IMR-90 (cell line): ENCODE results near the gene DCAF17. TPM values are rescaled to one million over a fixed set of nuclear protein-coding genes. Genes with fewer than 3 reads are reported as not detected.

Experiments used
- ATAC-seq: fragments of 200-7000 bp; cut with Tn5 transposase; 2 replicates; pipeline ENCODE4 v1.9.1; 2020; ENCODE audit warnings: low read depth, mild to moderate bottlenecking, moderate library complexity
- BruUV-seq: library from RNA; stranded (reverse); fragments of 400-500 nt; replicated peaks from 2 replicates; lab custom pipeline; 2021; lab: Mats Ljungman, UMichigan
- CTCF ChIA-PET: fragments of 300-600 bp; formaldehyde crosslinking; extraction: SDS; loops from one replicate; lab custom pipeline; 2021; ENCODE audit warnings: antibody characterized with exemption; lab: Yijun Ruan, JAX
- POLR2A ChIA-PET: fragments of 300-600 bp; sonication (Branson Sonifier 250); formaldehyde crosslinking; loops from one replicate; lab custom pipeline; 2022; ENCODE audit warnings: antibody characterized with exemption; ENCODE audit not compliant: unreplicated experiment; lab: Charles Lee
- DNase-seq: peaks from one replicate; pipeline ENCODE4 v3.0.0; 2013
- H2AFZ ChIP-seq: replicated peaks from 2 replicates; pipeline ENCODE3; 2013; ENCODE audit warnings: low read length, mild to moderate bottlenecking; ENCODE audit not compliant: poor library complexity
- H2AK5ac ChIP-seq: 2 replicates; pipeline ENCODE4 v1.6.1; 2013; ENCODE audit warnings: low read depth, low read length, inconsistent platforms
- H2AK9ac ChIP-seq: replicated peaks from 2 replicates; pipeline ENCODE3; 2013; ENCODE audit warnings: mild to moderate bottlenecking, low read depth, low read length, moderate library complexity; ENCODE audit not compliant: poor library complexity
- H2BK120ac ChIP-seq: 2 replicates; pipeline ENCODE4 v1.6.1; 2013; ENCODE audit warnings: low read depth, low read length, inconsistent platforms
- H2BK15ac ChIP-seq: 3 replicates; pipeline ENCODE4 v1.6.1; 2013; ENCODE audit warnings: low read depth, low read length, inconsistent platforms
- H2BK20ac ChIP-seq: 2 replicates; pipeline ENCODE4 v1.6.1; 2013; ENCODE audit warnings: low read depth, mild to moderate bottlenecking, inconsistent platforms, low read length, moderate library complexity
- H2BK5ac ChIP-seq: 2 replicates; pipeline ENCODE4 v1.6.1; 2013; ENCODE audit warnings: mild to moderate bottlenecking, low read depth, low read length, inconsistent platforms; ENCODE audit not compliant: poor library complexity, severe bottlenecking
- H3K14ac ChIP-seq: replicated peaks from 2 replicates; pipeline ENCODE4 v1.6.1; 2013; ENCODE audit warnings: low read depth, low read length, inconsistent platforms
- H3K18ac ChIP-seq: 2 replicates; pipeline ENCODE4 v1.6.1; 2013; ENCODE audit warnings: low read depth, low read length, control low read depth
- H3K23ac ChIP-seq: 2 replicates; pipeline ENCODE4 v1.6.1; 2013; ENCODE audit warnings: low read depth, low read length, inconsistent platforms
- H3K27ac ChIP-seq: 2 replicates; pipeline ENCODE4 v1.5.1; 2013; ENCODE audit warnings: mild to moderate bottlenecking, control low read depth, low read length; ENCODE audit not compliant: insufficient read depth
- H3K27me3 ChIP-seq: 2 replicates; pipeline ENCODE4 v1.6.1; 2013; ENCODE audit warnings: low read length; ENCODE audit not compliant: control insufficient read depth, insufficient read depth
- H3K36me3 ChIP-seq: 2 replicates; pipeline ENCODE4 v1.6.1; 2013; ENCODE audit warnings: low read length, mixed read lengths; ENCODE audit not compliant: control insufficient read depth, insufficient read depth
- H3K4ac ChIP-seq: 2 replicates; pipeline ENCODE4 v1.6.1; 2013; ENCODE audit warnings: low read depth, low read length, inconsistent platforms
- H3K4me1 ChIP-seq: 2 replicates; pipeline ENCODE4 v1.6.1; 2013; ENCODE audit warnings: low read length, mixed read lengths; ENCODE audit not compliant: control insufficient read depth, insufficient read depth
- H3K4me2 ChIP-seq: 2 replicates; pipeline ENCODE4 v1.6.1; 2013; ENCODE audit warnings: low read depth, mild to moderate bottlenecking, control low read depth, low read length, moderate library complexity
- H3K4me3 ChIP-seq: 2 replicates; pipeline ENCODE4 v1.5.1; 2013; ENCODE audit warnings: low read depth, mild to moderate bottlenecking, control low read depth, low read length, moderate library complexity; ENCODE audit not compliant: insufficient read depth
- H3K56ac ChIP-seq: 2 replicates; pipeline ENCODE4 v1.6.1; 2013; ENCODE audit warnings: low read length, inconsistent platforms; ENCODE audit not compliant: insufficient read depth; ENCODE audit errors: extremely low read depth
- H3K79me1 ChIP-seq, 2 experiments: 2 replicates each; pipeline ENCODE4 v1.6.1; 2013; ENCODE audit warnings: low read length in 2 of 2, inconsistent platforms in 1 of 2, low read depth in 1 of 2
- H3K9ac ChIP-seq: 2 replicates; pipeline ENCODE4 v1.6.1; 2013; ENCODE audit warnings: low read depth, low read length, control low read depth
- H3K9me1 ChIP-seq: 2 replicates; pipeline ENCODE4 v1.6.1; 2013; ENCODE audit warnings: low read length, inconsistent platforms; ENCODE audit not compliant: insufficient read depth
- H3K9me3 ChIP-seq: 2 replicates; pipeline ENCODE4 v1.6.1; 2013; ENCODE audit warnings: low read length; ENCODE audit not compliant: control insufficient read depth, insufficient read depth
- H4K20me1 ChIP-seq: 2 replicates; pipeline ENCODE4 v1.6.1; 2013; ENCODE audit warnings: low read length, inconsistent platforms; ENCODE audit not compliant: insufficient read depth
- H4K5ac ChIP-seq: 2 replicates; pipeline ENCODE4 v1.6.1; 2013; ENCODE audit warnings: mild to moderate bottlenecking, low read depth, low read length, control low read depth
- H4K8ac ChIP-seq, 2 experiments: 2 replicates each; pipeline ENCODE4 v1.6.1; 2013; ENCODE audit warnings: low read depth in 2 of 2, low read length in 2 of 2, control low read depth in 1 of 2, inconsistent platforms in 1 of 2
- H4K91ac ChIP-seq: 2 replicates; pipeline ENCODE4 v1.6.1; 2013; ENCODE audit warnings: low read depth, low read length, inconsistent platforms; ENCODE audit not compliant: insufficient read depth
- BHLHE40 ChIP-seq: fragments of 150-350 bp; IDR thresholded peaks from 2 replicates; pipeline ENCODE4 v1.6.1; 2016; ENCODE audit warnings: mild to moderate bottlenecking, low read depth, low read length
- CEBPB ChIP-seq: IDR thresholded peaks from 2 replicates; pipeline ENCODE4 v1.6.1; 2012; ENCODE audit warnings: low read depth, low read length, improper control_type of control experiment
- CHD1 ChIP-seq: IDR thresholded peaks from 2 replicates; pipeline ENCODE4 v1.6.1; 2012; ENCODE audit warnings: low read depth, low read length, improper control_type of control experiment
- CTCF ChIP-seq: conservative IDR thresholded peaks from 2 replicates; pipeline ENCODE4 v1.5.1; 2012; ENCODE audit warnings: mild to moderate bottlenecking, low read depth, low read length, improper control_type of control experiment
- ELK1 ChIP-seq: fragments of 150-350 bp; IDR thresholded peaks from 2 replicates; pipeline ENCODE4 v1.6.1; 2016; ENCODE audit warnings: low read depth, mild to moderate bottlenecking, low read length, moderate library complexity, borderline replicate concordance
- FOS ChIP-seq: fragments of 150-350 bp; IDR thresholded peaks from 2 replicates; pipeline ENCODE4 v1.6.1; 2016; ENCODE audit warnings: low read depth, low read length
- MAFK ChIP-seq: IDR thresholded peaks from 2 replicates; pipeline ENCODE4 v1.6.1; 2012; ENCODE audit warnings: low read depth, low read length, improper control_type of control experiment
- MAZ ChIP-seq: IDR thresholded peaks from 2 replicates; pipeline ENCODE4 v1.6.1; 2012; ENCODE audit warnings: low read depth, mild to moderate bottlenecking, low read length, improper control_type of control experiment, moderate library complexity, borderline replicate concordance
- MXI1 ChIP-seq: IDR thresholded peaks from 2 replicates; pipeline ENCODE4 v1.6.1; 2012; ENCODE audit warnings: low read depth, mild to moderate bottlenecking, low read length, moderate library complexity, borderline replicate concordance
- NFE2L2 ChIP-seq: fragments of 150-350 bp; IDR thresholded peaks from 2 replicates; pipeline ENCODE4 v1.6.1; 2016; ENCODE audit warnings: low read depth, mild to moderate bottlenecking, low read length
- POLR2A ChIP-seq: IDR thresholded peaks from 2 replicates; pipeline ENCODE4 v1.6.1; 2012; ENCODE audit warnings: mild to moderate bottlenecking, low read depth, low read length
- RAD21 ChIP-seq: IDR thresholded peaks from 2 replicates; pipeline ENCODE4 v1.6.1; 2012; ENCODE audit warnings: low read length, improper control_type of control experiment
- RCOR1 ChIP-seq: IDR thresholded peaks from 2 replicates; pipeline ENCODE4 v1.6.1; 2012; ENCODE audit warnings: mild to moderate bottlenecking, low read length, improper control_type of control experiment; ENCODE audit not compliant: insufficient replicate concordance
- SMC3 ChIP-seq: fragments of 150-350 bp; IDR thresholded peaks from 2 replicates; pipeline ENCODE4 v1.6.1; 2016; ENCODE audit warnings: low read depth, mild to moderate bottlenecking, antibody characterized with exemption, low read length, moderate library complexity
- WGBS, 2 experiments: methylation state at CpG; one replicate each; pipeline versions ENCODE4 v1.1.5 to v1.1.7; 2013; ENCODE audit warnings: missing lambda C conversion rate in 2 of 2; ENCODE audit not compliant: insufficient read length in 1 of 2; ENCODE audit errors: extremely low coverage in 2 of 2; 5-methylcytosine and 5-hydroxymethylcytosine counted together
- dilution Hi-C: fragments of 300-500 bp; cut with HindIII; formaldehyde crosslinking; loops from one replicate; pipeline ENCODE4 v1.14.3; 2018; ENCODE audit warnings: low sequenced_read_pairs; ENCODE audit not compliant: unreplicated experiment
- in situ Hi-C: fragments of 300-500 bp; cut with MboI; formaldehyde crosslinking; loops from 3 replicates; pipeline ENCODE4 v1.14.3; 2019; ENCODE audit warnings: low sequenced_read_pairs, inconsistent platforms, mixed read lengths
- intact Hi-C: fragments of 100-400 bp; cut with micrococcal nuclease; formaldehyde crosslinking; loops from 2 replicates; pipeline ENCODE4 v1.10.0; 2022
- polyA plus RNA-seq, 3 experiments: library from polyadenylated mRNA; depleted of rRNA; stranded (reverse); fragments of >200 nt; gene quantifications; 2 replicates each; pipeline ENCODE4 v1.2.3, GENCODE V29; 2012; ENCODE audit warnings: low replicate concordance in 1 of 3
- total RNA-seq: library from RNA; depleted of rRNA; stranded (reverse); fragments of >200 nt; gene quantifications from 2 replicates; pipeline ENCODE4 v1.2.3, GENCODE V29; 2012
- TF ChIP-seq, protein P1 (sequence below): fragments of 150-350 bp; IDR thresholded peaks from 2 replicates; pipeline ENCODE4 v1.6.1; 2017; ENCODE audit warnings: mild to moderate bottlenecking, antibody characterized with exemption, low read length, low read depth

The DCAF17 gene
- total and polyA plus RNA-seq, 2 of the 4 experiments (the other 2 are of a cell fraction): 6.7 to 13.1 TPM

- H2BK20ac ChIP-seq: no peak overlapping the region
- DNase-seq: no peak
- no peak overlapping the region for H3K56ac ChIP-seq
- in situ Hi-C loops (no loop called here), intact Hi-C loops (loop anchor here (10.0 kb wide), 1 partner anchor 376 kb away; no protein-coding TSS in a partner anchor), dilution Hi-C loops (no loop called here)
- H4K5ac ChIP-seq: peak overlapping the region; percentile 9; the same call in 1 of the 2 replicates
- peak overlapping the region in 1 of 2 experiments; percentile 2; a peak in 1 of 4 replicates for H4K8ac ChIP-seq
- H3K23ac ChIP-seq: 0 out of 2 replicates have a peak overlapping the region, but pooled peaks have one; percentile 13
- ATAC-seq: no peak
- H3K4me1 ChIP-seq: peaks cover 4% of the 10 kb centered on the region; the same call in 1 of the 2 replicates
- no peak overlapping the region for H3K18ac ChIP-seq
- peak overlapping the region; percentile 87; the same call in 1 of the 2 replicates for H3K14ac ChIP-seq
- peaks cover 9% of the 10 kb centered on the region; the same call in 1 of the 2 replicates for H4K20me1 ChIP-seq
- peaks cover 2% of the 10 kb centered on the region; the same call in 1 of the 2 replicates for H3K36me3 ChIP-seq
- ChIA-PET CTCF (interaction anchor here (0.6 kb wide), 1 partner anchor 449 kb away, joined by 3 read pairs; no protein-coding TSS in a partner anchor), POLR2A (no interaction called here)
- WGBS, 2 experiments: no CpG with 5 or more reads among the region's 4 CpGs
- H3K9me1 ChIP-seq: no peaks in the 10 kb centered on the region; the same call in 1 of the 2 replicates
- peak overlapping the region; percentile 7 for H2BK5ac ChIP-seq
- H2AK9ac ChIP-seq: no peak overlapping the region
- BruUV-seq: no TSS peak
- no peak for TF ChIP-seq RAD21
- no peak for TF ChIP-seq FOS
- no peak for TF ChIP-seq SMC3
- no peak for TF ChIP-seq POLR2A
- TF ChIP-seq CHD1: no peak
- TF ChIP-seq ELK1: no peak
- no peak for TF ChIP-seq MAFK
- TF ChIP-seq NFE2L2: no peak
- TF ChIP-seq RCOR1: no peak
- TF ChIP-seq MAZ: no peak
- TF ChIP-seq CEBPB: no peak
- TF ChIP-seq, protein P1, sequence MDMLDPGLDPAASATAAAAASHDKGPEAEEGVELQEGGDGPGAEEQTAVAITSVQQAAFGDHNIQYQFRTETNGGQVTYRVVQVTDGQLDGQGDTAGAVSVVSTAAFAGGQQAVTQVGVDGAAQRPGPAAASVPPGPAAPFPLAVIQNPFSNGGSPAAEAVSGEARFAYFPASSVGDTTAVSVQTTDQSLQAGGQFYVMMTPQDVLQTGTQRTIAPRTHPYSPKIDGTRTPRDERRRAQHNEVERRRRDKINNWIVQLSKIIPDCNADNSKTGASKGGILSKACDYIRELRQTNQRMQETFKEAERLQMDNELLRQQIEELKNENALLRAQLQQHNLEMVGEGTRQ: no peak
- no peak for TF ChIP-seq MXI1
- no peak for TF ChIP-seq BHLHE40
- TF ChIP-seq CTCF: no peak
- H2BK120ac ChIP-seq: peak overlapping the region; percentile 68; the same call in 1 of the 2 replicates
- H2AK5ac ChIP-seq: no peak overlapping the region; the same call in 1 of the 2 replicates
- peak overlapping the region; percentile 1; the same call in 1 of the 2 replicates for H4K91ac ChIP-seq
- no peaks in the 10 kb centered on the region for H3K27me3 ChIP-seq
- H3K4me3 ChIP-seq: no peak overlapping the region
- no peak overlapping the region for H3K9ac ChIP-seq
- no peak overlapping the region for H2AFZ ChIP-seq
- H3K79me1 ChIP-seq: peaks cover 12 to 61% of the 10 kb centered on the region in 2 experiments
- H3K27ac ChIP-seq: peak overlapping the region; percentile 63; the same call in 1 of the 2 replicates
- H2BK15ac ChIP-seq: peak overlapping the region; percentile 77; the same call in 2 of the 3 replicates
- no peak overlapping the region for H3K4me2 ChIP-seq
- H3K4ac ChIP-seq: peak overlapping the region; percentile 28
- no peaks in the 10 kb centered on the region for H3K9me3 ChIP-seq
Measured at GRCh38 chr2:171530378-171530777, 96.4 kb downstream of the DCAF17 start.
